ENCODE measurements around the gene PPRC1.

DNA sequence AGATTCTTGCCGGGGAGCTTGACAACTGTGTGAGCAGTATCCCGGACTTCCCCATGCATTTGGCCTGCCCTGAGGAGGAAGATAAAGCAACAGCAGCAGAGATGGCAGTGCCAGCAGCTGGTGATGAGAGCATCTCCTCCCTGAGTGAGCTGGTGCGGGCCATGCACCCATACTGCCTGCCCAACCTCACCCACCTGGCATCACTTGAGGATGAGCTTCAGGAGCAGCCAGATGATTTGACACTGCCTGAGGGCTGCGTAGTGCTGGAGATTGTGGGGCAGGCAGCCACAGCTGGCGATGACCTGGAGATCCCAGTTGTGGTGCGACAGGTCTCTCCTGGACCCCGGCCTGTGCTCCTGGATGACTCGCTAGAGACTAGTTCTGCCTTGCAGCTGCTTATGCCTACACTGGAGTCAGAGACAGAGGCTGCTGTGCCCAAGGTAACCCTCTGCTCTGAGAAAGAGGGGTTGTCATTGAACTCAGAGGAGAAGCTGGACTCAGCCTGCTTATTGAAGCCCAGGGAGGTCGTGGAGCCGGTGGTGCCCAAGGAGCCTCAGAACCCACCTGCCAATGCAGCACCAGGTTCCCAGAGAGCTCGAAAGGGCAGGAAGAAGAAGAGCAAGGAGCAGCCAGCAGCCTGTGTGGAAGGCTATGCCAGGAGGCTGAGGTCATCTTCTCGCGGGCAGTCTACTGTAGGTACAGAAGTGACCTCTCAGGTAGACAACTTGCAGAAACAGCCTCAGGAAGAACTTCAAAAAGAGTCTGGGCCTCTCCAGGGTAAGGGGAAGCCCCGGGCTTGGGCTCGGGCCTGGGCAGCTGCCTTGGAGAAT, 6.7 kb downstream of the PPRC1 start:
- TF ChIP-seq, protein P1, sequence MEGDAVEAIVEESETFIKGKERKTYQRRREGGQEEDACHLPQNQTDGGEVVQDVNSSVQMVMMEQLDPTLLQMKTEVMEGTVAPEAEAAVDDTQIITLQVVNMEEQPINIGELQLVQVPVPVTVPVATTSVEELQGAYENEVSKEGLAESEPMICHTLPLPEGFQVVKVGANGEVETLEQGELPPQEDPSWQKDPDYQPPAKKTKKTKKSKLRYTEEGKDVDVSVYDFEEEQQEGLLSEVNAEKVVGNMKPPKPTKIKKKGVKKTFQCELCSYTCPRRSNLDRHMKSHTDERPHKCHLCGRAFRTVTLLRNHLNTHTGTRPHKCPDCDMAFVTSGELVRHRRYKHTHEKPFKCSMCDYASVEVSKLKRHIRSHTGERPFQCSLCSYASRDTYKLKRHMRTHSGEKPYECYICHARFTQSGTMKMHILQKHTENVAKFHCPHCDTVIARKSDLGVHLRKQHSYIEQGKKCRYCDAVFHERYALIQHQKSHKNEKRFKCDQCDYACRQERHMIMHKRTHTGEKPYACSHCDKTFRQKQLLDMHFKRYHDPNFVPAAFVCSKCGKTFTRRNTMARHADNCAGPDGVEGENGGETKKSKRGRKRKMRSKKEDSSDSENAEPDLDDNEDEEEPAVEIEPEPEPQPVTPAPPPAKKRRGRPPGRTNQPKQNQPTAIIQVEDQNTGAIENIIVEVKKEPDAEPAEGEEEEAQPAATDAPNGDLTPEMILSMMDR (IDR thresholded peaks at IDR 0.05; ENCODE audit: extremely low read depth in 1 of 2, insufficient read depth in 1 of 2, low read depth in 1 of 2, low read length in 2 of 2): no peak
- no peak for TF ChIP-seq EZH2 (IDR thresholded peaks at IDR 0.05; ENCODE audit: borderline replicate concordance, low read depth, low read length, severe bottlenecking)

Measured in endothelial cell of umbilical vein (primary cell).